H1 (cell line): ENCODE data around the gene MAP7D1. TPM values are rescaled to one million over a fixed set of nuclear protein-coding genes. Genes with fewer than 3 reads are reported as not detected.

Experiments used
- CTCF ChIA-PET: fragments of 300-600 bp; sonication (Branson Sonifier 250); formaldehyde crosslinking; loops from one replicate; lab custom pipeline; 2021; ENCODE audit not compliant: partially characterized antibody; lab: Charles Lee
- POLR2A ChIA-PET: fragments of 300-600 bp; sonication (Branson Sonifier 250); formaldehyde crosslinking; loops from one replicate; lab custom pipeline; 2021; ENCODE audit warnings: inconsistent platforms; ENCODE audit not compliant: partially characterized antibody; lab: Charles Lee
- DNase-seq, 2 experiments: peaks; one replicate each; pipeline versions ENCODE4 v3.0.0 to v3.0.0-alpha.2; 2010 to 2022; ENCODE audit warnings: low spot score in 2 of 2, low read depth in 1 of 2, mixed read lengths in 1 of 2
- FAIRE-seq: peaks from 2 replicates; lab custom pipeline; 2011; peaks lifted over from hg19 to GRCh38; lab: Jason Lieb, UNC
- H2AFZ ChIP-seq: 2 replicates; pipeline ENCODE4 v1.8.1; 2012; ENCODE audit warnings: low read length, inconsistent platforms
- H2AK5ac ChIP-seq: 2 replicates; pipeline ENCODE4 v1.6.1; 2013; ENCODE audit warnings: low read depth, low read length
- H2BK120ac ChIP-seq: replicated peaks from 2 replicates; pipeline ENCODE3; 2013; ENCODE audit warnings: low read depth, low read length, inconsistent platforms
- H2BK12ac ChIP-seq: 2 replicates; pipeline ENCODE4 v1.6.1; 2013; ENCODE audit warnings: low read depth, low read length
- H2BK15ac ChIP-seq: 2 replicates; pipeline ENCODE4 v1.6.1; 2013; ENCODE audit warnings: low read length
- H2BK20ac ChIP-seq: 2 replicates; pipeline ENCODE4 v1.6.1; 2013; ENCODE audit warnings: low read length
- H2BK5ac ChIP-seq: 2 replicates; pipeline ENCODE4 v1.6.1; 2013; ENCODE audit warnings: low read depth, low read length
- H3K14ac ChIP-seq: 2 replicates; pipeline ENCODE4 v1.6.1; 2013; ENCODE audit warnings: inconsistent platforms; ENCODE audit not compliant: insufficient read length
- H3K18ac ChIP-seq: 2 replicates; pipeline ENCODE4 v1.6.1; 2013; ENCODE audit warnings: low read length; ENCODE audit errors: extremely low read depth
- H3K23ac ChIP-seq: 2 replicates; pipeline ENCODE4 v1.6.1; 2013; ENCODE audit warnings: inconsistent platforms; ENCODE audit not compliant: insufficient read length
- H3K23me2 ChIP-seq: 2 replicates; pipeline ENCODE4 v1.6.1; 2013; ENCODE audit warnings: low read depth, low read length
- H3K27ac ChIP-seq: 2 replicates; pipeline ENCODE4 v1.6.1; 2011; ENCODE audit warnings: low read depth, low read length, inconsistent platforms
- H3K27me3 ChIP-seq, 4 experiments: replicated peaks in 1 of 4; 1 replicate in 1 of 4; 2 replicates in 3 of 4; pipeline versions ENCODE4 v1.6.1 to v1.8.1; 2011 to 2013; ENCODE audit warnings: low read length in 3 of 4, mild to moderate bottlenecking in 3 of 4, inconsistent platforms in 2 of 4, mixed read lengths in 2 of 4, moderate library complexity in 1 of 4; ENCODE audit not compliant: control insufficient read depth in 3 of 4, insufficient read depth in 3 of 4; ENCODE audit errors: extremely low read depth in 1 of 4
- H3K36me3 ChIP-seq, 4 experiments: 2 replicates each; pipeline versions ENCODE4 v1.6.1 to v1.8.1; 2011 to 2013; ENCODE audit warnings: mild to moderate bottlenecking in 4 of 4, low read length in 3 of 4, moderate library complexity in 2 of 4, control low read depth in 1 of 4, inconsistent platforms in 1 of 4; ENCODE audit not compliant: insufficient read depth in 4 of 4, control insufficient read depth in 2 of 4
- H3K4ac ChIP-seq: replicated peaks from 2 replicates; pipeline ENCODE3; 2013; ENCODE audit warnings: low read length, low read depth, mixed read lengths, inconsistent platforms; ENCODE audit not compliant: insufficient read length
- H3K4me1 ChIP-seq, 4 experiments: replicated peaks in 1 of 4; 1 replicate in 1 of 4; 2 replicates in 3 of 4; pipeline versions ENCODE4 v1.6.1 to v1.8.1; 2011 to 2013; ENCODE audit warnings: low read length in 3 of 4, inconsistent platforms in 2 of 4, mixed read lengths in 1 of 4; ENCODE audit not compliant: insufficient read depth in 4 of 4, control insufficient read depth in 3 of 4
- H3K4me2 ChIP-seq, 2 experiments: 2 replicates each; pipeline versions ENCODE4 v1.6.1 to v1.8.1; 2011 to 2013; ENCODE audit warnings: low read depth in 2 of 2, low read length in 2 of 2, control low read depth in 1 of 2, inconsistent platforms in 1 of 2, mild to moderate bottlenecking in 1 of 2; ENCODE audit not compliant: insufficient read depth in 1 of 2
- H3K4me3 ChIP-seq, 4 experiments: fragments of 200-600, 300-600 bp in 1 of 4; sonication (generic), shearing (Covaris generic), sonication (Bioruptor Twin) in 1 of 4; 2 replicates each; pipeline versions ENCODE4 v1.5.1 to v1.8.1; 2011 to 2016; ENCODE audit warnings: low read length in 4 of 4, low read depth in 3 of 4, control low read depth in 2 of 4, inconsistent platforms in 2 of 4, mild to moderate bottlenecking in 2 of 4, mixed read lengths in 1 of 4, moderate library complexity in 1 of 4; ENCODE audit not compliant: insufficient read depth in 2 of 4; ENCODE audit errors: extremely low read depth in 1 of 4
- H3K56ac ChIP-seq: replicated peaks from 2 replicates; pipeline ENCODE3; 2013; ENCODE audit warnings: low read depth, mild to moderate bottlenecking, mixed read lengths, low read length, inconsistent platforms; ENCODE audit not compliant: insufficient read length
- H3K79me1 ChIP-seq: 2 replicates; pipeline ENCODE4 v1.6.1; 2013; ENCODE audit warnings: low read depth, low read length, control low read depth
- H3K79me2 ChIP-seq, 2 experiments: 2 replicates each; pipeline versions ENCODE4 v1.6.1 to v1.8.1; 2012 to 2013; ENCODE audit warnings: low read length in 2 of 2, mild to moderate bottlenecking in 2 of 2, inconsistent platforms in 1 of 2; ENCODE audit not compliant: insufficient read depth in 2 of 2, control insufficient read depth in 1 of 2
- H3K9ac ChIP-seq, 4 experiments: replicated peaks in 1 of 4; 1 replicate in 1 of 4; 2 replicates in 3 of 4; pipeline versions ENCODE4 v1.6.1 to v1.8.1; 2011 to 2013; ENCODE audit warnings: low read depth in 3 of 4, low read length in 3 of 4, control low read depth in 2 of 4, mild to moderate bottlenecking in 2 of 4, moderate library complexity in 2 of 4, inconsistent platforms in 1 of 4; ENCODE audit errors: extremely low read depth in 1 of 4
- H3K9me3 ChIP-seq, 2 experiments: 2 replicates each; pipeline versions ENCODE4 v1.6.1 to v1.8.1; 2012 to 2013; ENCODE audit warnings: mild to moderate bottlenecking in 2 of 2, moderate library complexity in 2 of 2, control low read depth in 1 of 2, inconsistent platforms in 1 of 2, low read depth in 1 of 2, low read length in 1 of 2, mixed read lengths in 1 of 2; ENCODE audit not compliant: insufficient read depth in 2 of 2
- H4K20me1 ChIP-seq, 2 experiments: replicated peaks in 1 of 2; 2 replicates each; pipeline versions ENCODE3 to v1.8.1; 2011 to 2013; ENCODE audit warnings: inconsistent platforms in 2 of 2, low read length in 2 of 2, mild to moderate bottlenecking in 1 of 2; ENCODE audit not compliant: insufficient read depth in 2 of 2, control insufficient read depth in 1 of 2
- H4K5ac ChIP-seq: 2 replicates; pipeline ENCODE4 v1.6.1; 2013; ENCODE audit warnings: low read length, low read depth, mixed read lengths, inconsistent platforms; ENCODE audit not compliant: insufficient read length
- H4K8ac ChIP-seq: 2 replicates; pipeline ENCODE4 v1.8.0; 2013; ENCODE audit warnings: mild to moderate bottlenecking, moderate library complexity, low read length, inconsistent platforms; ENCODE audit not compliant: insufficient read depth; ENCODE audit errors: extremely low read depth
- H4K91ac ChIP-seq: replicated peaks from 2 replicates; pipeline ENCODE3; 2013; ENCODE audit warnings: low read length, mixed read lengths, inconsistent platforms; ENCODE audit not compliant: insufficient read length
- BRCA1 ChIP-seq: IDR thresholded peaks from 2 replicates; pipeline ENCODE4 v1.6.1; 2012; ENCODE audit warnings: low read depth, low read length, improper control_type of control experiment
- EP300 ChIP-seq, 2 experiments: IDR thresholded peaks; 1 replicate in 1 of 2; 2 replicates in 1 of 2; pipeline ENCODE4 v1.6.1; 2011 to 2012; ENCODE audit warnings: low read depth in 2 of 2, low read length in 2 of 2, mild to moderate bottlenecking in 2 of 2, borderline replicate concordance in 1 of 2, inconsistent platforms in 1 of 2, moderate library complexity in 1 of 2
- EZH2 ChIP-seq: fragments of 200-600 bp; sonication (generic); IDR thresholded peaks from 2 replicates; pipeline ENCODE4 v1.7.1; 2012; ENCODE audit warnings: low read depth, mild to moderate bottlenecking, moderate library complexity, low read length, inconsistent platforms; ENCODE audit not compliant: severe bottlenecking
- JUN ChIP-seq: IDR thresholded peaks from 2 replicates; pipeline ENCODE4 v1.6.1; 2011; ENCODE audit warnings: low read depth, mild to moderate bottlenecking, improper control_type of control experiment, low read length
- RAD21 ChIP-seq, 2 experiments: IDR thresholded peaks in 1 of 2; conservative IDR thresholded peaks in 1 of 2; 2 replicates each; pipeline ENCODE4 v1.6.1; 2011; ENCODE audit warnings: low read depth in 2 of 2, low read length in 2 of 2, improper control_type of control experiment in 1 of 2, inconsistent platforms in 1 of 2, mild to moderate bottlenecking in 1 of 2, moderate library complexity in 1 of 2
- SIRT6 ChIP-seq: IDR thresholded peaks from one replicate; pipeline ENCODE4 v1.7.1; 2012; ENCODE audit warnings: low read length, inconsistent platforms
- SRF ChIP-seq: IDR thresholded peaks from 2 replicates; pipeline ENCODE4 v1.6.1; 2011; ENCODE audit warnings: mild to moderate bottlenecking, low read depth, low read length, moderate library complexity
- WGBS, 2 experiments: shearing (Covaris generic) in 1 of 2; methylation state at CpG; one replicate each; pipeline versions ENCODE4 v1.1.6 to v1.1.7; 2013 to 2015; ENCODE audit warnings: low lambda C conversion rate in 2 of 2, mixed read lengths in 2 of 2, inconsistent platforms in 1 of 2, low coverage in 1 of 2, missing lambda C conversion rate in 1 of 2; ENCODE audit not compliant: insufficient replicate concordance in 2 of 2, insufficient coverage in 1 of 2, insufficient read length in 1 of 2; ENCODE audit errors: extremely low coverage in 1 of 2, missing lambda C conversion rate in 1 of 2; 5-methylcytosine and 5-hydroxymethylcytosine counted together
- polyA plus RNA-seq, 7 experiments: library from polyadenylated mRNA; depleted of rRNA in 3 of 7; stranded (reverse) in 5 of 7; unstranded in 2 of 7; fragments of >200 nt in 5 of 7; fragments of 200-250 nt in 2 of 7; gene quantifications; 1 replicate in 5 of 7; 2 replicates in 1 of 7; 4 replicates in 1 of 7; pipeline versions ENCODE4 v1.2.1 to v1.2.3, GENCODE V29; 2011 to 2013; ENCODE audit warnings: missing spikeins in 2 of 7, mixed read lengths in 2 of 7
- total RNA-seq: library from RNA; stranded (reverse); fragmentation: NEBNext Ultra II Directional; extraction: Animal tissue kit (Norgen Biotek cat#: 25700); gene quantifications from 2 replicates; pipeline ENCODE4 v1.2.1, GENCODE V29; 2021
- TF ChIP-seq, protein P1 (sequence below), 3 experiments: IDR thresholded peaks; 1 replicate in 2 of 3; 2 replicates in 1 of 3; pipeline versions ENCODE4 v1.5.1 to v1.6.1; 2011; ENCODE audit warnings: low read length in 3 of 3, mild to moderate bottlenecking in 3 of 3, inconsistent platforms in 2 of 3, low read depth in 1 of 3, moderate library complexity in 1 of 3; ENCODE audit not compliant: insufficient read depth in 1 of 3; ENCODE audit errors: control extremely low read depth in 1 of 3

The MAP7D1 gene
- total and polyA plus RNA-seq, 2 of the 8 experiments (the other 6 are each of a cell fraction or from before 2014, with no cell fraction given) = 18.2 to 52.4 TPM

DNA sequence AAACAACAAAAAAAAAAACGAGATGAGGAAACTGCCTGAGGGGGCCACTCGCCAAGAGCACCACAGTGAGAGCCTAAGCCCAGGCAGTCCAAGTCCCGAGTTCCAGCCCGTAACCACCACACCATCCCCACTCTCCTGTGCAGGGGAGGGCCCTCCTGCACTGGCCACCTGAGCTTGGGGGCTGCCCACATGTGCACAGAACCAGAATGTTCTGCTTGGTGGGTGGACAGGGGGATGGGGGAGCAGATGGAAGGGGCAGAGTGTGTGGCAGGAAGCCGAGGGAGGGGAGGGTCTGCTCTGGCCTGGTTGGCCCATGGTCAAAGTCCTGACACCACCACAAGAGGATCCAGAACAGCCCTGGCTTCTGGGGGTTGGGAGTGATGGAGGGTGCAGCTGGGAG is 49.7 kb upstream of the MAP7D1 start:
- H3K4me1 ChIP-seq = no peaks in the 10 kb centered on the region
- H2BK12ac ChIP-seq = no peak overlapping the region
- no peaks in the 10 kb centered on the region for H3K36me3 ChIP-seq
- no peak overlapping the region for H3K4me3 ChIP-seq
- H3K79me1 ChIP-seq = no peaks in the 10 kb centered on the region
- WGBS, 2 experiments = 75% methylated on average over 5 of the region's 5 CpGs; no CpG with 5 or more reads in 1 of the 2 experiments
- ChIA-PET CTCF (interaction anchor here (0.6 to 32.6 kb wide), 8 partner anchors 9 to 203 kb away, joined by 3 to 738 read pairs (median 4); no protein-coding TSS in a partner anchor), POLR2A (interaction anchor here (0.8 to 1.5 kb wide), 3 partner anchors 9 to 51 kb away, joined by 3 to 6 read pairs (median 4); no protein-coding TSS in a partner anchor)
- no peaks in the 10 kb centered on the region for H4K20me1 ChIP-seq
- H3K14ac ChIP-seq = no peak overlapping the region
- H3K23ac ChIP-seq = no peak overlapping the region
- no peak overlapping the region for H3K9ac ChIP-seq
- no peak overlapping the region for H4K8ac ChIP-seq
- H2BK120ac ChIP-seq = no peak overlapping the region
- FAIRE-seq = no peak
- H3K23me2 ChIP-seq = no peaks in the 10 kb centered on the region
- H3K18ac ChIP-seq = no peak overlapping the region
- H3K27me3 ChIP-seq = 0 out of 7 replicates have a peak, but pooled peaks cover 0 to 1% (median 0%) of the 10 kb centered on the region in 4 experiments
- H3K79me2 ChIP-seq = no peaks in the 10 kb centered on the region
- H3K27ac ChIP-seq = no peak overlapping the region
- H4K91ac ChIP-seq = no peak overlapping the region
- DNase-seq = no peak
- H2BK5ac ChIP-seq = no peak overlapping the region
- H3K4ac ChIP-seq = no peak overlapping the region
- no peak overlapping the region for H4K5ac ChIP-seq
- TF ChIP-seq JUN = no peak
- TF ChIP-seq, protein P1, sequence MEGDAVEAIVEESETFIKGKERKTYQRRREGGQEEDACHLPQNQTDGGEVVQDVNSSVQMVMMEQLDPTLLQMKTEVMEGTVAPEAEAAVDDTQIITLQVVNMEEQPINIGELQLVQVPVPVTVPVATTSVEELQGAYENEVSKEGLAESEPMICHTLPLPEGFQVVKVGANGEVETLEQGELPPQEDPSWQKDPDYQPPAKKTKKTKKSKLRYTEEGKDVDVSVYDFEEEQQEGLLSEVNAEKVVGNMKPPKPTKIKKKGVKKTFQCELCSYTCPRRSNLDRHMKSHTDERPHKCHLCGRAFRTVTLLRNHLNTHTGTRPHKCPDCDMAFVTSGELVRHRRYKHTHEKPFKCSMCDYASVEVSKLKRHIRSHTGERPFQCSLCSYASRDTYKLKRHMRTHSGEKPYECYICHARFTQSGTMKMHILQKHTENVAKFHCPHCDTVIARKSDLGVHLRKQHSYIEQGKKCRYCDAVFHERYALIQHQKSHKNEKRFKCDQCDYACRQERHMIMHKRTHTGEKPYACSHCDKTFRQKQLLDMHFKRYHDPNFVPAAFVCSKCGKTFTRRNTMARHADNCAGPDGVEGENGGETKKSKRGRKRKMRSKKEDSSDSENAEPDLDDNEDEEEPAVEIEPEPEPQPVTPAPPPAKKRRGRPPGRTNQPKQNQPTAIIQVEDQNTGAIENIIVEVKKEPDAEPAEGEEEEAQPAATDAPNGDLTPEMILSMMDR (IDR thresholded peaks at IDR 0.05; ENCODE audit: control extremely low read depth in 1 of 3, insufficient read depth in 1 of 3, low read depth in 1 of 3, low read length in 3 of 3) = no peak
- TF ChIP-seq EP300 (IDR thresholded peaks at IDR 0.05; ENCODE audit: borderline replicate concordance in 1 of 2, low read depth in 2 of 2, low read length in 2 of 2) = no peak
- no peak for TF ChIP-seq RAD21 (IDR thresholded peaks at IDR 0.05 in 1 of 2, conservative IDR thresholded peaks at IDR 0.05 in 1 of 2; ENCODE audit: low read depth in 2 of 2, low read length in 2 of 2)
- TF ChIP-seq EZH2 = no peak
- TF ChIP-seq SIRT6 = no peak
- TF ChIP-seq SRF = no peak
- TF ChIP-seq BRCA1 = no peak
- H2BK20ac ChIP-seq = no peak overlapping the region
- H2BK15ac ChIP-seq = no peak overlapping the region
- no peak overlapping the region for H3K56ac ChIP-seq
- no peak overlapping the region for H2AFZ ChIP-seq
- H2AK5ac ChIP-seq = no peak overlapping the region
- H3K9me3 ChIP-seq = no peaks in the 10 kb centered on the region
- H3K4me2 ChIP-seq = no peak overlapping the region
